Endothelial cell of umbilical vein (primary cell): Measurements from ENCODE around the gene OTOS. TPM values are rescaled to one million over a fixed set of nuclear protein-coding genes. Genes with fewer than 3 reads are reported as not detected.

Source experiments
- BruUV-seq: library from RNA; stranded (reverse); fragments of 400-500 nt; replicated peaks from 2 replicates; lab custom pipeline; 2021; lab: Mats Ljungman, UMichigan
- CTCF ChIA-PET: fragments of 300-600, 350-600 bp; sonication (Branson Sonifier 250); formaldehyde crosslinking; loops from one replicate; lab custom pipeline; 2021; ENCODE audit warnings: antibody characterized with exemption, inconsistent platforms; lab: Charles Lee
- POLR2A ChIA-PET: fragments of 300-600, 350-600 bp; sonication (Branson Sonifier 250); formaldehyde crosslinking; loops from one replicate; lab custom pipeline; 2021; ENCODE audit warnings: antibody characterized with exemption, inconsistent platforms; lab: Charles Lee
- DNase-seq: peaks from one replicate; pipeline ENCODE4 v3.0.0-alpha.2; 2011; ENCODE audit warnings: low read depth, low spot score
- FAIRE-seq: peaks from 2 replicates; lab custom pipeline; 2011; peaks lifted over from hg19 to GRCh38; lab: Jason Lieb, UNC
- H2AFZ ChIP-seq: 2 replicates; pipeline ENCODE4 v1.6.0; 2012; ENCODE audit warnings: low read depth, low read length, control low read depth, inconsistent platforms
- H3K27ac ChIP-seq: 2 replicates; pipeline ENCODE4 v1.5.1; 2011; ENCODE audit warnings: low read depth, mild to moderate bottlenecking, control low read depth, low read length, moderate library complexity; ENCODE audit not compliant: insufficient read depth
- H3K27me3 ChIP-seq, 2 experiments: 2 replicates each; pipeline versions ENCODE4 v1.6.0 to v1.6.1; 2011; ENCODE audit warnings: low read length in 2 of 2, mixed read lengths in 1 of 2; ENCODE audit not compliant: control insufficient read depth in 2 of 2, insufficient read depth in 2 of 2
- H3K36me3 ChIP-seq, 2 experiments: 2 replicates in 1 of 2; 3 replicates in 1 of 2; pipeline ENCODE4 v1.5.1; 2011; ENCODE audit warnings: low read length in 2 of 2, mild to moderate bottlenecking in 1 of 2, moderate library complexity in 1 of 2; ENCODE audit not compliant: control insufficient read depth in 2 of 2, insufficient read depth in 2 of 2; ENCODE audit errors: extremely low read depth in 1 of 2
- H3K4me1 ChIP-seq: 3 replicates; pipeline ENCODE4 v1.5.1; 2011; ENCODE audit warnings: mild to moderate bottlenecking, low read length; ENCODE audit not compliant: control insufficient read depth, insufficient read depth; ENCODE audit errors: extremely low read depth
- H3K4me2 ChIP-seq: 2 replicates; pipeline ENCODE4 v1.6.1; 2011; ENCODE audit warnings: low read length, control low read depth, mixed read lengths; ENCODE audit not compliant: insufficient read depth
- H3K4me3 ChIP-seq, 3 experiments: fragments of 200-600 bp in 1 of 3; sonication (generic), shearing (Covaris generic) in 1 of 3; replicated peaks in 1 of 3; 2 replicates each; pipeline ENCODE4 v1.5.1; 2011 to 2016; ENCODE audit warnings: control low read depth in 3 of 3, low read length in 3 of 3, mild to moderate bottlenecking in 2 of 3, inconsistent platforms in 1 of 3, low read depth in 1 of 3, moderate library complexity in 1 of 3; ENCODE audit not compliant: insufficient read depth in 1 of 3
- H3K79me2 ChIP-seq: 2 replicates; pipeline ENCODE4 v1.6.0; 2012; ENCODE audit warnings: low read length, inconsistent platforms; ENCODE audit not compliant: control insufficient read depth, insufficient read depth
- H3K9ac ChIP-seq: replicated peaks from 2 replicates; pipeline ENCODE3; 2011; ENCODE audit warnings: low read length, control low read depth; ENCODE audit not compliant: insufficient read depth; ENCODE audit errors: extremely low read depth
- H3K9me1 ChIP-seq: replicated peaks from 3 replicates; pipeline ENCODE4 v1.6.0; 2011; ENCODE audit warnings: mild to moderate bottlenecking, low read length; ENCODE audit not compliant: control insufficient read depth, insufficient read depth; ENCODE audit errors: extremely low read depth
- H3K9me3 ChIP-seq: replicated peaks from 2 replicates; pipeline ENCODE4 v1.5.1; 2012; ENCODE audit warnings: low read length, inconsistent platforms; ENCODE audit not compliant: control insufficient read depth, insufficient read depth
- H4K20me1 ChIP-seq: replicated peaks from 2 replicates; pipeline ENCODE3; 2011; ENCODE audit warnings: mild to moderate bottlenecking, low read length; ENCODE audit not compliant: control insufficient read depth, insufficient read depth; ENCODE audit errors: extremely low read depth
- CTCF ChIP-seq, 2 donors: IDR thresholded peaks; 1 replicate in 1 of 2; 2 replicates in 1 of 2; pipeline ENCODE4 v1.5.1; 2011; ENCODE audit warnings: low read length in 2 of 2, mild to moderate bottlenecking in 2 of 2, moderate library complexity in 2 of 2, control low read depth in 1 of 2, inconsistent platforms in 1 of 2, low read depth in 1 of 2; ENCODE audit not compliant: insufficient read depth in 1 of 2; ENCODE audit errors: extremely low read depth in 1 of 2
- EZH2 ChIP-seq: IDR thresholded peaks from 2 replicates; pipeline ENCODE4 v1.6.1; 2012; ENCODE audit warnings: borderline replicate concordance, low read depth, mild to moderate bottlenecking, moderate library complexity, low read length, inconsistent platforms; ENCODE audit not compliant: severe bottlenecking
- FOS ChIP-seq: IDR thresholded peaks from 2 replicates; pipeline ENCODE4 v1.6.1; 2011; ENCODE audit warnings: mild to moderate bottlenecking, low read length, moderate library complexity, borderline replicate concordance; ENCODE audit not compliant: insufficient read depth
- GATA2 ChIP-seq: IDR thresholded peaks from 2 replicates; pipeline ENCODE4 v1.7.0; 2011; ENCODE audit warnings: low read depth, mild to moderate bottlenecking, moderate library complexity, mixed read lengths, low read length; ENCODE audit not compliant: insufficient read length, insufficient read depth
- JUN ChIP-seq: IDR thresholded peaks from 2 replicates; pipeline ENCODE4 v1.6.1; 2011; ENCODE audit warnings: borderline replicate concordance, low read depth; ENCODE audit not compliant: insufficient read length, insufficient read depth
- MYC ChIP-seq: IDR thresholded peaks from one replicate; pipeline ENCODE4 v1.6.1; 2011; ENCODE audit warnings: mild to moderate bottlenecking, low read depth, low read length
- POLR2A ChIP-seq: IDR thresholded peaks from 2 replicates; pipeline ENCODE4 v1.6.1; 2012; ENCODE audit warnings: low read depth, mild to moderate bottlenecking, control low read depth, low read length
- POLR2AphosphoS5 ChIP-seq: IDR thresholded peaks from 2 replicates; pipeline ENCODE4 v1.6.1; 2012; ENCODE audit warnings: low read depth, mild to moderate bottlenecking, control low read depth, low read length, moderate library complexity; ENCODE audit not compliant: insufficient read depth
- dilution Hi-C: fragments of 300-500 bp; cut with MboI; formaldehyde crosslinking; loops from one replicate; pipeline ENCODE4 v1.15.0; 2019; ENCODE audit warnings: low sequenced_read_pairs; ENCODE audit not compliant: extremely low pct_ligation_motif_present
- intact Hi-C: fragments of 100-400 bp; cut with micrococcal nuclease; formaldehyde crosslinking; loops from one replicate; pipeline ENCODE4 v1.10.0; 2022
- polyA plus RNA-seq, 4 experiments: library from polyadenylated mRNA; depleted of rRNA in 3 of 4; stranded (reverse) in 3 of 4; unstranded in 1 of 4; fragments of >200 nt; gene quantifications; 2 replicates each; pipeline versions ENCODE4 v1.2.1 to v1.2.3, GENCODE V29; 2011 to 2012; ENCODE audit warnings: missing spikeins in 1 of 4
- total RNA-seq: library from RNA; stranded (reverse); gene quantifications from 2 replicates; pipeline ENCODE4 v1.2.3, GENCODE V29; 2021
- TF ChIP-seq, protein P1 (sequence below): IDR thresholded peaks from 2 replicates; pipeline ENCODE4 v1.6.1; 2011; ENCODE audit not compliant: insufficient read depth, insufficient read length

OTOS gene
- total and polyA plus RNA-seq, 2 donors (not counting 3 experiments of a cell fraction or from before 2014, with no cell fraction given): not detected

- no peaks in the 10 kb centered on the region for H3K9me3 ChIP-seq
- no peak for TF ChIP-seq POLR2A
- TF ChIP-seq POLR2AphosphoS5: no peak
- TF ChIP-seq GATA2: no peak
- no peak for TF ChIP-seq MYC
- no peak for TF ChIP-seq FOS
- TF ChIP-seq EZH2: no peak
- TF ChIP-seq JUN: no peak
- FAIRE-seq (no peak), DNase-seq (no peak)
- no peak overlapping the region for H3K4me2 ChIP-seq
- H3K27ac ChIP-seq: no peak overlapping the region
- no peaks in the 10 kb centered on the region for H3K9me1 ChIP-seq
- H3K4me1 ChIP-seq: no peaks in the 10 kb centered on the region
- H4K20me1 ChIP-seq: no peaks in the 10 kb centered on the region
- H3K4me3 ChIP-seq: no peak overlapping the region
- H3K79me2 ChIP-seq: no peaks in the 10 kb centered on the region
- H3K9ac ChIP-seq: no peak overlapping the region
- H3K27me3 ChIP-seq: no peaks in the 10 kb centered on the region
- BruUV-seq: no TSS peak
- dilution Hi-C loops: no loop called here
- H2AFZ ChIP-seq: no peak overlapping the region
- POLR2A ChIA-PET: no interaction called here
- intact Hi-C loops: no loop called here
- CTCF ChIA-PET: no interaction called here
- no peaks in the 10 kb centered on the region for H3K36me3 ChIP-seq
Measured at GRCh38 chr2:240182001-240182400, 41.5 kb upstream of the OTOS start.

- TF ChIP-seq, protein P1, sequence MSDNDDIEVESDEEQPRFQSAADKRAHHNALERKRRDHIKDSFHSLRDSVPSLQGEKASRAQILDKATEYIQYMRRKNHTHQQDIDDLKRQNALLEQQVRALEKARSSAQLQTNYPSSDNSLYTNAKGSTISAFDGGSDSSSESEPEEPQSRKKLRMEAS: no peak
- TF ChIP-seq POLR2AphosphoS5 (no peak), MYC (no peak), EZH2 (no peak), POLR2A (no peak), GATA2 (no peak), FOS (no peak), JUN (no peak), CTCF (IDR thresholded peaks at IDR 0.05; ENCODE audit: extremely low read depth in 1 of 2, insufficient read depth in 1 of 2, low read depth in 1 of 2, low read length in 2 of 2) (no peak)
- no peak overlapping the region for H3K4me2 ChIP-seq
- no peaks in the 10 kb centered on the region for H3K4me1 ChIP-seq
- no peaks in the 10 kb centered on the region for H4K20me1 ChIP-seq
- no peaks in the 10 kb centered on the region for H3K9me3 ChIP-seq
- no TSS peak for BruUV-seq
- H3K27ac ChIP-seq: no peak overlapping the region
- H3K36me3 ChIP-seq: no peaks in the 10 kb centered on the region
- H3K27me3 ChIP-seq: no peaks in the 10 kb centered on the region
- no peaks in the 10 kb centered on the region for H3K9me1 ChIP-seq
- intact Hi-C loops (no loop called here), dilution Hi-C loops (no loop called here)
- CTCF ChIA-PET: no interaction called here
- H3K79me2 ChIP-seq: no peaks in the 10 kb centered on the region
- FAIRE-seq (no peak), DNase-seq (no peak)
- H3K4me3 ChIP-seq: no peak overlapping the region
- H2AFZ ChIP-seq: no peak overlapping the region
- POLR2A ChIA-PET: no interaction called here
- H3K9ac ChIP-seq: no peak overlapping the region
Measured at GRCh38 chr2:240179941-240180666, 39.6 kb upstream of the OTOS start.
